ENCODE measurements around the gene SUPT3H.

Gene SUPT3H

DNA sequence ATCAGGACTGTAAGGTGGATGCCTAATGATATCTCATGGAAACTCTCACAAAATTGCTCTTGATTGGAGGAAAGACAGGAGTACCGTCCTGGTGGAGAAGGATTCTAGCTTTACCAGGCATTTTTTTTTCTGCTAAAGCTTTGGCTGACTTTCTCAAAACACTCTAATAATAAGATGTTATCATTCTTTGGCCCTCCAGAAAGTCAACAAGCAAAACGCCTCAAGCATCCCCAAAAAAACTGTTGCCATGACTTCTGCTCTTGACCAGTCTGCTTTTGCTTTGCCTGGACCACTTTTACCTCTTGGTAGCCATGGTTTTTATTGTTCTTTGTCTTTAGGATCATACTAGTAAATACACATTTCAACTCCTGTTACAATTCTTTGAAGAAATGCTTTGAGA is 105.1 kb downstream of the SUPT3H start:
- DNase-seq (ENCODE audit: insufficient read length, low spot score) (no peak), FAIRE-seq (no peak)

DNA sequence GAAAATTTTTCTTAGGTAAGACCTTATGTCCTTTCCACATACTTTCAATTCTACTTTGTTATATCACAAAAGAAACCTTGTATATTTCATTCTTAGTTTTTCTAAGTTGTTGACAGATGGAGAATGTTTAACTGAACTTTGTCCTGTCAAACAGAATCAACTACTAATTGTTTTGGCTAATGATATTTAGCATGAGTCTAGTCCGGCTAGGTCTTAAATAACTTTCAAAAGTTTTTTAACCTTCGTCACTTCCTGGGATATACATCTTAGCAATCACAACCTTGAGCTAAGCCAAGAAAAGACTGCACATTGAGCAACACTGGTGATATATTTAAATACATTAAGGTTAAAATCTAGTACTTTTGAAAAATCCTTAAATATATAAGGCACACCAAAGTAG is 112.5 kb downstream of the SUPT3H start:
- DNase-seq (ENCODE audit: insufficient read length, low spot score) (no peak), FAIRE-seq (no peak)

DNA sequence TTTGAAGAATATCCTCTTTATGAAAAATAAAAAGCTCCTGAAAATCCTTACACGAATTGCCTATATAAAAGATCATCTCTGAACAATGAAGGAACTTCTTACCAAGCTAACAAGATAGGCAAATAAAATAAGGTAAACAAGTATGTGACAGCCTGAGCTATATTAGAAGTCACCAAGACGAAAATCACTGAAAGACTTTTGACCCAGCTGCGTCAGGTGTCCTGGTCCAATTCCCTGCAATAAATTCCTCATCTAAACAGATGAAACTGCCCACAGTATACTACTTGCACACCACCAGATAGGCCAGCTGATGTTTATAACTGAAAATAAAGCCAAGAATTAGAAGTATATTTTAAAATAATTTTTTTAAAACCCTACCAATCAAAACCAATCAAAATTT is 117.0 kb downstream of the SUPT3H start:
- DNase-seq (ENCODE audit: insufficient read length, low spot score) (no peak), FAIRE-seq (no peak)

DNA sequence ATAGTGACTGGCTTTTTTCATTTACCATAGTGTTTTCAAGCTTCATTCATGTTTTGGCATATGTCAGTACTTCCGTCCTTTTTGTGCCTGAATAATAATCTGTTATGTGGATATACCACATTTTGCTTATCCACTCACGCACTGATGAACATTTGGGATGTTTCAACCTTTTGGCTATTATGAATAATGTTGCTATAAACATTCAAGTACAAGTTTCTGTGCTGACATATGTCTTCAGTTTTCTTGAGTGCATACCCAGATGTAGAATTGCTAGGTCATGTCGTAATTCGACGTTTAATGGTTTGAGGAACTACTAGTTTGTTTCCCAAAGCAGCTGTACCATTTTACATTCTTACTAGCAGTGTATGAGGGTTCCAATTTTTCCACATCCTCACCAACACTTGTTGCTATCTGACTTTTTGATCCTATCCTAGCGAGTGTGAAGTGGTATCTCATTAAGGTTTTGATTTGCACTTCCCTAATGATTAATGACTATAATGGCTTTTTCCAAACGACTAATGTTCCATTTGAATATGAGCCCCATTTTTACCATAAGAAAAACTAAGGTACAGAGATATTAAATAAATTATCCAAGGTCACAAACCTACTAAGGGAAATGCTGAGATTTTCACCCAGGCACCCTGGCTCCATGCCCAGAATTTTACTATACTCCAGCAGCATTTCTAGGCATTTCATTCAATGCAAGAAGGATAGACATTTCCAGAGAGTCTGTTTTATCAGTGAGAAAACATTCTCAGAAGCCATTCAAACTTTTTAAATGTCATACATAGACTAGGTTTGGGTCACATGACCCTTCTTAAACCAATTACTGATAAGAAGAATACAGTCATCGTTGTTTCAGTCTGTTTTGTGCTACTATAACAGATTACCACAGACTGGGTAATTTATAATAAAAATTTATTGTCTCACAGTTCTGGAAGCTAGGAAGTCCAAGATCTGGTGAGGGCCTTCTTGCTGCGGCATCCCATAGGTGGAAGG is 120.7 kb downstream of the SUPT3H start:
- no peak for FAIRE-seq

DNA sequence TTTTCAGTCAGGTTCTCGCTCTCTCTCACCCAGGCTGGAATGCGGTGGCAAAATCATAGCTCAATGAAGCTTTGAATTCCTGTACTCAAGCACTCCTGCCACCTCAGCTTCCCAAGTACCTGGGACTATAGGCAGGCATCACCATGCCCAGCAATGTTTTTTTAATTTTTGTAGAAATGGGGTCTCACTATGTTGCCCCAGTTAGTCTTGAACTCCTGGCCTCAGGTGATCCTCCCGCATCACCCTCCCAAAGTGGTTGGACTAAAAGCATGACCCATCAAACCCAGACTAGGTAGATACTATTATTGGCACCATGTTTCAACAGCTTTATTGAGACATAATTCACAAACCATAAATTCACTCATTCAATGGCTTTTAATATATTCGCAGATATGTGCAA is 122.3 kb downstream of the SUPT3H start:
- DNase-seq (ENCODE audit: insufficient read length, low spot score) = no peak
- no peak for FAIRE-seq

More for the DNA sequence above, 120.7 kb downstream of the SUPT3H start:
- DNase-seq (ENCODE audit: insufficient read length, low spot score) = no peak

DNA sequence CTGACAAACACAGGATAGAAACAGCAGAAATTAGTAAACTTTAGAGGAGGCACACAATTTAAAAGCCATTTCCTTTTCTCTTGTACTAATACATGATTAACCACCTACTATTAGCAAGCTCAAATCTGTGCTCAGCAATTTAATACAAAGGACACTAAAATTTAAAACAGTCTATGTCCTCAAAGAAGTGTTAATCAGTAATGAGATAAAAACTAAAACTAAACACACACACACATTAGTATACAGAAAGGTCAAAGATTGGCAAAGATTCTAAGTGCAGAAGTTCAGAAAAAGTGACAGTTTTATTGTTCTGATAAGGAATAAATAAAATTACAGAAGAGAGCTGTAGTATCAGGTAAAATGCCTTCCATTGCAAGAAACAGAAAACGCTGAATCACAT is 123.5 kb downstream of the SUPT3H start:
- DNase-seq (ENCODE audit: insufficient read length, low spot score) = no peak
- FAIRE-seq = no peak

DNA sequence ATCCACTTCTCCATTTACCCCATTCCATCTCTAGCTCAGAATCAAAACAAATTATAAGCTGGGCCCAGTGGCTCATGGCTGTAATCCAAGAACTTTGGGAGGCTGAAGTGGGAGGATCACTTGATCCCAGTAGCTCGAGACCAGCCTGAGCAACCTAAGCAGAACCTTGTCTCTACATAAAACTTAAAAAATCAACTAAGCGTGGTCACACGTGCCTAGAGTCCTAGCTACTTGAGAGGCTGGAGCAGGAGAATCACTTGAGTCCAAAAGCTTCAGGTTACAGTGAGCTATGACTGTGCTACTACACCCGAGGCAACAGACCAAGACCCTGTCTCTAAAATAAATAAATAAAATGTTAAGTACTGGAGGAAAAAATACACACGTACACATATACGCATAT is 124.3 kb downstream of the SUPT3H start:
- FAIRE-seq (no peak), DNase-seq (ENCODE audit: insufficient read length, low spot score) (no peak)

DNA sequence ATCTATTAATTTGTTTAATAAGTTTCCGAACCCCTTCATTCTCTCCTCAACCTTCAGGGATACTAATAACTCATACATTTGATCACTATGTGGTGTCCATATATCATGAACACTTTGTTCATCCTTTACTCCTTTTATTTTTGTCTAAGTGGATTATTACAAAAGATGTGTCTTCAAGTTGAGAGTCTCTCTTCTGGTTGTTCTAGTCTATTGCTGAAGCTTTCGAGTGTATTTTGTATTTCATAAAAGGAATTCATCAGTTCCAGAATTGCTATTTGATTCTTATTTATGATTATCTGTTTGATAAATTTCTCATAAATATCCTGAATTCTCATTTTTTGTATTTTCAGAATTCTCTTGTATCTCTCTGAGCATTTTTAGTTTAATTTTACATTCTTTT is 146.1 kb downstream of the SUPT3H start:
- DNase-seq (ENCODE audit: insufficient read length, low spot score) (no peak), FAIRE-seq (no peak)

DNA sequence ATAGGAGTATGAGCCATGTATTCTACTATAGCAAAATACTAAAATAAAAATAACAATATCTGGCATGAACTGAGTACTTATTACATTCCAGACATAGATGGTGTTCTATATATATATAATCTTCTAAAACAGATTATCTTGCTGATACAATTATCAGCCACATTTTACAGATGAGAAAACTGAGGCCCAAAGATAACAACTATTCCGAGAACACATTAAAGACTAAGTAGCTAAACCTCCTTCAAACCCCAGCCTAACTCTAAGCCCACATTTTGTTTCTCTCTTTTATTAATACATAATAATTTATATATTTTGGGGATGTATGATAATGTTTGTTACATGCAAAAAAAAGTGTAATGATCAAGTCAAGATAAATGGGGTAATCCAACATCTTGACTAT is 148.3 kb downstream of the SUPT3H start:
- FAIRE-seq (no peak), DNase-seq (ENCODE audit: insufficient read length, low spot score) (no peak)

DNA sequence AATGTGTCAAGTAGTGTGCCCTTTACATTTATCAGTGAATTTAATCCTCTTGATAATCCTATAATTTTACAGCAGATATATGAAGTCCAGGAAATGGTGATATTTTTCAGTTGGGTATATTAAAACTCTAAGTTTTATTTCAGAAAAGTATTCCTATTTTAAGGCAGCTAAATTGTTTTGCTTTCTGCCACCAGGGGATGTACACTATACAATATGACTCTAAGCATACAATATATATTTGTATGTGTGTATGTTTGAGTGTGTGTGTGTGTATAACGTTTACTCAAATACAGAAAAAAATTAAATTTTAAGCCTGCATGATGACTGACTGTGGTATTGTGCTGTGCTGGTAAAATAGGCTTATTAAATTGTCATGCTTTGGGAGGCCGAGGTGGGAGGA is 151.7 kb downstream of the SUPT3H start:
- FAIRE-seq (no peak), DNase-seq (ENCODE audit: insufficient read length, low spot score) (no peak)

DNA sequence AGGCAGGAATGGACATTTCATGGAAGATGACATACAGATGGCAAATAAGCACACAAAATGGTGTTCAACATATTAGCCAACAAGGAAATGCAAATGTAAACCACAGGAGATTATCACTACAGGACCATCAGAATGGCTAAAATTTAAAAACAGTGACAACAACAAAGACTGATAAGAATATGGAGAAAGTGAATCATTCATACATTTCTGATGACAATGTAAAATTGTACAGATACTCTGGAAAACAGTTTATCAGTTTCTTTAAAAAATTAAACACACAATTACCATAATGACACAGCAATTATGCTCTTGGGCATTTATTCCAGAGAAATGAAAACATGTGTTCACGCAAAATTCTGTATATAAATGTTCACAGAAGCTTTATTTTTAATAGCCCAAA is 155.4 kb downstream of the SUPT3H start:
- DNase-seq (ENCODE audit: insufficient read length, low spot score) = no peak
- FAIRE-seq = no peak

DNA sequence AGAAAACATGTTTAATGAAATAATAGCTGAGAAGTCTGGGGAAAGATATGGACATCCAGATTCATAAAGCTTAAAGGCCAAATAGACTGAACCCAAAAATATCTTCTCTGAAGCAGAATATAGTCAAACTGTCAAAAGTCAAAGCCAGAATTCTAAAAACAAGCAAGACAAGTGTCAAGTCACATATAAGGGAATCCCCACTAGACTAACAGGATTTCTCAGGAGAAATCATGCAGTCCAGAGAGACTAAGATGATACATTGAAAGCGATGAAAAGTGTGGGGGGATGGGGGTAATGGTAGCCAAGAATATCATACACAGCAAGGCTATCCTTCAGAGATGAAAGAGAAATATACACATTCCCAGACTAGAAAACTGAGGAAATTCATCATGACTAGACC is 162.0 kb downstream of the SUPT3H start:
- DNase-seq (ENCODE audit: insufficient read length, low spot score) = no peak
- FAIRE-seq = no peak

DNA sequence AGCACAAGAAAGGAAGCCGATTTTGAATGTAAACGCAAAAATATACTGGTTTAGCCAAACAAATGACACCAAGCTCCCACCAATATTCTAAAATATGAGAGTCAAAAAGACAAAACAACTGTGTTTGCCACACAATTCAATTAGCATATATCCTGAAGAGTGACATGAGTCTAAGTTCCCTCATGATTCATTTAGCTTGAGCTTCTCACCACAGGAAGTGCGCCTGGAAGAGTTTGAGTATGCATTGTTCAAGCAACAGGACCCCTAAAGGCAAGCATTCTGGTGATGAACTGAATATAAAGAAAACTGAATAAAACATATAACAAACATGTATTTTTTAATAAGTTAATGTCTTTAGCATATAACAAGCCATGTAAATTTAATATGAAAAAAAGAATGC is 164.8 kb downstream of the SUPT3H start:
- no peak for DNase-seq (ENCODE audit: insufficient read length, low spot score)
- FAIRE-seq = no peak

DNA sequence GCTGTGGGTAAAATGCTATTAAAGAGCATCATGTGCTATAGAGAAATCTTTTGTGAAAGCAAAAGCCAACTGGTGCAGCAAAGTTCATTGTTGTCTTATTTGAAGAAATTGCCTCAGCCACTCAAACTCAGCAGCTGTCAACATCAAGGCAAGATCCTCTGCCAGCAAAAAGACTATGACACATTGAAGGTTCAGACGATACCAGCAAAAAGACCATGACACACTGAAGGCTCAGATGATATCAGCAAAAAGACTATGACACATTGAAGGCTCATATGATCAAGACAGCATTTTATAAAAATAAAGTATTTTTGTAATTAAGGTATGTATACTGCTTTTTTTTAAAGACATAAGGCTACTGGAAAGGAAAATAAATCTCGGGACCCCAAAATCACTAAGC is 168.0 kb downstream of the SUPT3H start:
- DNase-seq (ENCODE audit: insufficient read length, low spot score) (no peak), FAIRE-seq (no peak)

DNA sequence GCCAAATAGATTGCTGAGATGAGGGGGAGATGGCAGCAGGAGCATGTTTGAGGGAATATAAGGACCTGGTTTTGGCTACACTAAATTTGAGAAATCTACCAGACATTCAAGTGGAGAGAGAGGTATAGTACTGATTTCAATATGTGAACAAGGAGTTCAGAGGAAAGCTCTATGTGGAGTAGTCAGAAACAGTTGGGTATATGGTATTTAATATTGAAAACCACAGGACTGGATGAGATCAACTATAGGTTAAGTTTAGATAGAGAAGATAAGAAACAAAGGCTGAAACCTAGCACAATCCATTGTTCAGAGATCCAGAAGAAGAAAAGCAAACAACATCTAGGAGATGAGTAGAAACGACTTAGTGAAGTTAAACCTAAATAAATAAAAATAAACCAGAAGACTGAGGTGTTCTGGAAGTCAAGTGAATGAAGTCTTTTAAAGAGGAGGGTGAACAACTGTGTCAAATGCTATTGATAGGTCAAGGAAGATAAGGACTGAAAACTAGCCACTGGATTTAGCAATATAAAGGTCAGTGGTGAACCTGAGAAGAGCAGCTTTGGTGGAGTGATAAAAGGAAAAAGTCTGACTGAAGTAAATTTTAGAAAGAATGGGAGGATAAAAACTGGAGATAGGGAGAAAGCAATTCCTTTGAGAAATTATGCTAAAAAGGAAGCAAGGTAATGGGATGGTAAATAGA is 170.8 kb downstream of the SUPT3H start:
- no peak for FAIRE-seq
- no peak for DNase-seq (ENCODE audit: insufficient read length, low spot score)

DNA sequence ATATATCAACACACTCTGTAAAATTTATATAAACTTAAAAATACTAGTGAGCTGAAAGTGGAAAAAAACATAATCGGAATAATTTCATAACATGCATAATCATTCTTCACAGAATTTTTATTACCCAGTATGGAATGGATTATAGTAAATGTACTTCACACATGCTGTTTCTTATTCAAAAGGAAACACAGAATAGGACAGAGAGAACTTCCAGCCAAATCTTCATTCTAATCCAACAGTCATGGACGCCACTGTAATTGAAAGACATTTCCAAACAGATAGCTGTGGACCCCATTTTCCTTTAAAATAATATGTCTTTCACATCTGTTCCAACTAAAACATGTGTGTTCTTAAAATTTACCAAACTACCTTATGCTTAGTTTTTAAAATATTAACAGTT is 176.2 kb downstream of the SUPT3H start:
- FAIRE-seq (no peak), DNase-seq (ENCODE audit: insufficient read length, low spot score) (no peak)

DNA sequence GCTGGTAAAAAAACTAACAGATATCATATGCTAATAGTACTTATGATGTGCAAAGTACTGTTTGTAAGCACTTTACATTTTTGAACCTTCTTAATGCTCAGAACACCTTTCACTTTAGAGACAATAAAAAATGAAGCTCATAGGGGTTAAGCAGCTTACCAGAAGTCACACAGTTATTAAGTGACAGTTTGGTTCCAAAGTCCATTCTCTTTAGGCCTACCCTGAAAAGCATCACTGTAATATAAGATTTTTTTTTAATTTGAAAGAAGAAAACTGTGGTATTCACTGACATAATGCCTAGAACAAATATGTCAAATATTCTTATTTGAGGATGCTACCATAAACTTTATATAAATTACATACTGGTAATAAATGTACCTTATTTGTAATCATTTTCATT is 177.2 kb downstream of the SUPT3H start:
- DNase-seq (ENCODE audit: insufficient read length, low spot score) (no peak), FAIRE-seq (no peak)

DNA sequence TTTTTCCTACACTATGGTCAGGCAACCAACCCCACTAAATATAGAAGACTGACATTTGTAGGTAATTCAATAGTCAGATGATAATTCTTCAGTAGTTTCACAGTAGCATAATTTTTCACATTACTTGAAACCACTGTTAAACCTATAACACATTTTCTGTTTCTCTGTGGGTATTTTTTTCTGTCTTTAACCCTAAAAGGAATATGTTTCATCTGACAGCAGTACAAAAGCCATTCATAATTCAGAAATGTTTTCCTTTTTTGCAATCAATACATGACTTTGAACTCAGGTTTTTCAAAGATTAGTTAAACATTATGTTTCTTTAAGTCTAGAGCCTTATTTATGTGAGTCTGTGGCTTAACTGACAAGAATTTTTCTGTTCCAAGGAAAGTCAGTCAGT is 178.2 kb downstream of the SUPT3H start:
- DNase-seq (ENCODE audit: insufficient read length, low spot score) = no peak
- no peak for FAIRE-seq

DNA sequence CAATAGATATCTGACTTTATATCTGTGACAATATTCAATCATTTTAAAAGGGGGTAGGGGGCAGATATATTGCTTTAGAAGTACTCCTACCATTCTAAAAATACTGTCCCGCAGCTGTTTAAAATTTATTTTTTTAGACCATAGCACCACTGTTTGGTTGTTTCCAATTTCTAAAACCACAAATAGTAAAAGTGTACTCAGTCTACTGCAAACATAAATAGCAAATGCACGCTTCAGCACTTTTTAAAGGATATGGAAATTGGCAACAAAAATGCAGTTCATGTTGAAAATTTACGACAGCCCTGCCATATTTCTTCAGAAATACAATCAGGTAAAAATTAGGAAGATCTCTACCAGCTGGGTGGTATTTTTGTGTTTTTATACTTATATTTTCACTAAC is 181.6 kb downstream of the SUPT3H start:
- DNase-seq (ENCODE audit: insufficient read length, low spot score) (no peak), FAIRE-seq (no peak)

DNA sequence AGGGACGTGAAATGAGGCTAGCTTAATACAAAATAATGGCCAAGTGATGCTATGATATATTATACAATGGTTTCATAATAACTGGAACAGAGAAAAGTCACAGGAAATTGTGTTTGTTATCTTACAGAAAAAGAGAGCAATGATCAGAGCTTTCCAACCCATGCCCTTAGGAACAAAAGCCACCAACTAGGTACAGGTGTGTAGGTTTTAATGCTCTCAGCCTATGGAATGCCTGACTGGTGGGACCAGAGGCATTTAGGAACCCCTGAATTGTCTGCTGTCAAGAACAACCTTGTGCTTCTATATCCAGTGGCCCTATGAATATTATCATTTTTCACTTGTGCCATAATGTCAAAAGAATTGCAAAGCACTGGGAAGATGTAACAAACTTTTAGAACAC is 182.6 kb downstream of the SUPT3H start:
- no peak for FAIRE-seq

DNA sequence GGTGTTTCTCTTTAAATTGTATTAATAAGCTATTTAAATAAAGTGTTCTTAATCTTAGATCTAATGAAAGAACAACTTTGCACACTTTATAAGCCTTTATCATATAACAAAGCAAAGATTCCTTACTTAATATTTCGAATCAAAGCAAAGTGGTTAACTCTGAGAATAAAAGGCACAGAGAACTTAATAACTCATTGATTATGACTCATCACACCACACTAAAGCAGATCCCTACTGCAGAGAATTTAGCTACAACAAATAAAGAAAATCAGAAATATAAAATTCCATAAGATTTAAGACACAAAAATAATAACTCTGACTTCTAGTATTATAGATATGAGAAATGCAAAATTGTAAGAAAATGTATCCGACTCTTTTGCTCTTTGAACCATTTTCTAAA is 185.2 kb downstream of the SUPT3H start:
- DNase-seq (ENCODE audit: insufficient read length, low spot score) (no peak), FAIRE-seq (no peak)

More for the DNA sequence above, 182.6 kb downstream of the SUPT3H start:
- DNase-seq (ENCODE audit: insufficient read length, low spot score) = no peak

DNA sequence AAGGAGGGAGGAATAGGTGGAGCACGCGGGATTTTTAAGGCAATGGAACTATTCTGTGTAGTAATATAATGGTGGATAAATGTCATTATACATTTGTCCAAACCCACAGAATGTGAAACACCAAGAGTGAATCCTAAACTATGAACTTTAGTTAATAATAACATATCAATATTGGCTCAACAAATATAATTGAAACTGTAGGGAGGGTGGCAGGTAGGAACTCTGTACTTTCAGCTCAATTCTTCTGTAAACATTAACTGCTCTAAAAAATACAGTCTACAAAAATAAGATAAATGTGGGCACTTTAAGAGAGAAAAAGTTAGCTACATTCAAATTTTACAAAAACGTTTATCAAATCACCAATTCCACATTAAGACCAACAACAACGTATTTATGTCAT is 186.3 kb downstream of the SUPT3H start:
- DNase-seq (ENCODE audit: insufficient read length, low spot score) = no peak
- no peak for FAIRE-seq

All from HTR-8/SVneo (cell line).